GM15510 (cell line): Measurements from ENCODE around the gene FRY.

Experiments
- POLR2A ChIP-seq: IDR thresholded peaks from 3 replicates; pipeline ENCODE4 v1.6.1; 2011; ENCODE audit warnings: borderline replicate concordance; ENCODE audit not compliant: insufficient read length; ENCODE audit errors: extremely low read depth

Gene FRY

DNA sequence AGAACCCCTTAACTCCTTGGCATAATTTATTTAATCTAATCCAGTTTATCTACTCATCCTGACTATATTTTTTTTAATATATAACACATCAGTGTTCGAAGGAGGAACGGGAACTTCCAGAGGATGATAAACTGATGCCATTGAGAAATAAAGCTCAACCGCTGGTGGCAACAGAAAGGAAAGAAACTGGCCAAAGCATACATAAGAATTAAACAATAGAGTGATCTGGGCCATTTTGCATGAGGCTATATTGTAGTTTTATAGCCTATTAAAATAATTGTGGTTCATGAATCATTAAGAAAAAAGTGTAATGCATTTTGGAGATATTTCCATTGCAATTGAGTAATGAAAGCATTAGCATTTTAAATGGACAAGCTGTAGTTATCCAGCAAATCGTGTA lies 94.2 kb downstream of the FRY start:
- no peak for TF ChIP-seq POLR2A

DNA sequence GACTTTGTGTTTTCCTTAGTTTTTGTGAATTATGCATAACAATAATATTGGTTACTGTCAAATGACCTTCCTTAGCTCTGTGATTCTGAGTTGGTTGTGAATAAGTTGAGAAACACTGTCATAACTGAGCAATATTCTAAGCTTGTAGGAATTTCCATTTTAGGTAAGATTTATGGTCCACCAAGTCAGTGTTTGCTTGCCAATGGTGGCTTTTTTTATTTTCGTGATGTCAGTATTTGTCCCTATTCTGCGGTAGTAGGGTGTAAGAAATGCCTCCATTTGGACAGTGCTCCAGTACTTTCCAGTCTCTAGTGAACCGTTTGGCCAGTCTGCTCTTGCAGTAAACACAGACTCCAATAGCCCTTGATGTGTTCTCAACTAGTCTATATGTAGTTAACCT lies 94.7 kb downstream of the FRY start:
- TF ChIP-seq POLR2A = no peak

DNA sequence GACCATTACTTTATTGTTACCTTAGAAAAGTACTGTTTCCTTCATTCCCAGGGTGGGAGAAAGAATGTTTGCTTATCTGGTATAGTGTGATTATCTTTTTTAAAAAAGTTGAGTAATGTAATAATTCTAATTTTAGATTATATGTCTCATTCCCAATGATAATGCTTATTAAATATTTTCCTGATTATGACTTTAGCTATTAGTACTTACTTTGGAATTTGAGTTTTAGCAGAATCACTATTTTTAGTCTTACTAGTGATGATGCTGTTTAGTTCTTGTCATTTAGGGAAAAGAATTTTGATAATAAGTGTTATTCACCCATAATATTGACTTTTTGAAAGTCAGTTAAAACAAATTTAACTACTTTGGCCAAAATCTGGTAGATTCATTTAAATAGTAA lies 95.2 kb downstream of the FRY start:
- TF ChIP-seq POLR2A = no peak

DNA sequence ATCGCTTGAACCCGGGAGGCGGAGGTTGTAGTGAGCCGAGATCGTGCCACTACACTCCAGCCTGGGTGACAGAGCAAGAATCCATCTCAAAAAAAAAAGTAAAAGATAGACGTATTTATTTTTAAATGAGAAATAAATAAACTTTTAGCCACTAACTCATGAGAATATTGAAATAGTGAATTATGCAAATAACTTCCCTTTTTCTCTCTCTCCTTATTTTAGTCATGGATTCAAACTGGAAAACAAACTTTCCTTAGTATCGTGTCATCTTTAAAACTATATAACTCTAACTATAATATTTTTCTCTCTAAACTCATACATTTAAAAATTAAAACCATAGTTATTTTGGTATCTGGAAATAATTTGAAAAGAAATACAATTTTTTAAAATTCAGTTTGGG lies 96.1 kb downstream of the FRY start:
- no peak for TF ChIP-seq POLR2A

DNA sequence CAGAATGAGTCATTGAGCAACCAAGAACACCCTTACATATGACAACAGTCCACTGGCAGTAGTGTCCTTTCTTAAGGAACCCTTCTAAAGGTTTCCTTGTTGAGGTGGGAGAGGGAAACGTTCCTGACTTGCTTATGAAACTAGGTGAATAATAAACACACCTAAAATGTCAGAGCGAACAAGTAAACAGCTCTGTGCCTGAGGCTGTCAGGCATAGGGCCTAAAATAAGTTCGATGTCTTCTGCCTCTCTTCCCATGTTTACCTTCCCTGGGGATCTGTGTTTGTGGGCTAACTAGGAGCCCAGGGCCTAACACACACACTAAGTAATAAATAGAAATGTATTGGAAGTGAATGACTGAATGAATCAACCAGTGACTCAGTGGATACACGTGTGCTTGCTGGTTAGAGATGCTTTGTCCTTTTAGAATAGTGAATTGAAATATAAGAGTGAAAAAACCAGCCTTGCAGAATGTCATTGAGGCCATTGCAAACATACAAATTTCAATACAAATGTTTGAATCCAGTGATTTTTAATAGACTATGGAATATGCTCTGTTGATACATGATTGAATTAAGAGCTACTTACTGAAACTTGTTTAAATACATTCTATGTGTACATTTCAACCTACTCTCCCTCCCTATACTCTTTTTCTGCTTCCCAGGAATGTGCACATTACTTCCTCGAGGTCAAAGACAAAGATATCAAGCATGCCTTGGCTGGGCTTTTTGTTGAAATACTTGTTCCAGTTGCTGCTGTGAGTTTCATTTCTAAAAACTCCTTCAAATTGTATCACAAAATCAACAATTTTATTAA lies 102.9 kb downstream of the FRY start:
- no peak for TF ChIP-seq POLR2A

DNA sequence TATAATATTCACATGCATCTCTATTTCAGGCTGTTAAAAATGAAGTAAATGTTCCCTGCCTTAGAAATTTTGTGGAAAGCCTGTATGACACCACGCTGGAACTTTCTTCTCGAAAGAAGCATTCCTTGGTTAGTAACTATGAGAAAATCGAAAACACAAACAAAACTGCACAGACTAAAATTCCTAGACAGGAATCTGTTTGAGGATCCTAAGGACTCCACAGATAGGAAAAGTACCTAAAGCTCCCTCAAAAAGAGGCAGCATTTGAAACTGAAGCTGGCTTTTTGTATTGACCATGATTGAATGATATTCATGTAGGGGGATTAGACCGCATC lies 103.4 kb downstream of the FRY start:
- TF ChIP-seq POLR2A = no peak

DNA sequence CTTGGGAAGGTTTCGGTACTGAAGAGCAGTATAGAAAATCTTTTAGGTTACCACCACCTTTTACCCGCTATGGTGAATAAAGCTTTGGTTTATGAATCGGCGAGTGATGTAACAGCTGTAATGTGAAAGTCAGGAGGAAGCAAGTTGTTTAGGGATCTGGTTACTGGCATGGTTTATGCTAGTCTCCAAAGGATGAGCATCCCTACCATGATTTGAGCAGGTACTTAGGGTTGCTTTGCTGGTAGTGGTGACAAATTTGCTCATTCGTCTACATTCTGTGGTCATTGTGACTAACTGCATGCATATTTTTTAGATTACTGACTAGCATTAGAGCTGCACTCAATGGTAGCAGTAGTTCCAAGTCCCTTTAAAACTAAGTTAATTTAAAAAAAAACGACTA lies 104.1 kb downstream of the FRY start:
- TF ChIP-seq POLR2A = no peak

DNA sequence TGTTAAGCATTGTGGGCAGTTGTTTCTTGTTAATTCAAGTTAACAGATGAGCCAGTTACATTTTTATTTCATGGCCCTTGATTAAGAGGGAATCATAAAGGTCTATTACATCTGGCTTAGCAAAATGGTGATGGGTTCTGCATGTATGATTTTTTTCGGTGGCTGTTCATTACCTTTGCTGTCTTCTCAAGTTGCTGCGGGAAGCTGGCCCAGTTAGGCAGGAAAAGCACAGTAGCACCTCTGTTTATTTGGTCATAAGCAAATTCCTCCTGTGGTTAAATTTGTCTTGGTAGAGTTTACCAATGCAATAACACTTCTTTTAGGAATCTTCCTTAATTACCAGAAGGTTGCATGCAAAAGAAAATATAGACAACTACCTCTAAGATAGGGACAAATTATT lies 104.5 kb downstream of the FRY start:
- TF ChIP-seq POLR2A = no peak

DNA sequence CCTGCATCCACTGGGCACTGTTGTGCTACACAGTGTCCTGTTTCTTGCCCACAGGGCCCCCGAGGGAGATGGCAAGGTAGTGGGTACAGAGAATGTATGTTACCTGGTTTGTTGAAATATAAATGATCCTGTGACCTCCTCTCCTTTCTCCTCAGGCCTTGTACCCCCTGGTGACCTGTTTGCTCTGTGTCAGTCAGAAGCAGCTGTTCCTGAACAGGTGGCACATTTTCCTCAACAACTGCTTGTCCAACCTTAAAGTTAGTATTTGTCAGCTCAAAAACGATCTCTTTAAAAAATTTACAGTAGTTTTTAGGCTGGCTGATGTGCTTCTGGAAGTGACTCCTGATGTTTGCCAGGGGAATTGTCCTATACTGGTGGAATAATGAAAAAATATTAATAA lies 105.1 kb downstream of the FRY start:
- TF ChIP-seq POLR2A = no peak

DNA sequence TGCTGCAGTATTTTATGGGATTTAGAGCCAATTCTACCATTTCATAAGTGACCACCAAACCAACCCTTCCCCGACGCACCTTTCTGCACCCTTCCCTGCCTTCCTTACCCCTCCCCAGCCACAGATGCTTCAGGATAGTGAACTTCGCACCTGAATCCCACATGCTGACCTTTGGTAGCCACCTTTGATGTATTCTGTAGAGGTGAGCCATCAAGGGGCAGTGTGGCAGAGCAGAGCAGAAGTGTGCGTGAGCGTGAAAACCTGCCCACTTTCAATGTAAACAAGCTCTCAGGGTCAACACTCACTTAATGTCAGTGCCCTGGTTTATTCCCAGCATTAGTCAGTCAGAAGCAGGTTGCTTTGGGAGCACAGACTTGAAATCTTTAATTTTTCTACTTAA lies 107.7 kb downstream of the FRY start:
- TF ChIP-seq POLR2A = no peak

DNA sequence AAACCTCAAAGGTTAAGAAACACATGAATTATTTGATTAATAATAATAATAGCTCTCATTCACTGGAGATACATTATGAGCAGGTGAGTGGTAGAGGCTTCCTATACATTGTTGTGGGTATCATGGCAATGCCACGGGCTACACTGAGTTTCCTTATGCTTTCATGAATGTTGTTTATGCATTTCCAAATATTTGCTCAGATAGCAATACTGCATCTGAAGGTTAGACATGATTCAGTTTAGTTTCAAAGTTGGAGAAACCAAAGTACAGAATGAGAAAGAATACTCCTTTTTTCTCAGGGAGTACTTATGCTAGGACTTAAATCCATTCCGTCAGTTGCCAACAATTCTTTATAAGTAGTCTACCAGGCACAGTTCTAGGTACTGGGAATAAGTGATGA lies 108.5 kb downstream of the FRY start:
- TF ChIP-seq POLR2A = no peak

DNA sequence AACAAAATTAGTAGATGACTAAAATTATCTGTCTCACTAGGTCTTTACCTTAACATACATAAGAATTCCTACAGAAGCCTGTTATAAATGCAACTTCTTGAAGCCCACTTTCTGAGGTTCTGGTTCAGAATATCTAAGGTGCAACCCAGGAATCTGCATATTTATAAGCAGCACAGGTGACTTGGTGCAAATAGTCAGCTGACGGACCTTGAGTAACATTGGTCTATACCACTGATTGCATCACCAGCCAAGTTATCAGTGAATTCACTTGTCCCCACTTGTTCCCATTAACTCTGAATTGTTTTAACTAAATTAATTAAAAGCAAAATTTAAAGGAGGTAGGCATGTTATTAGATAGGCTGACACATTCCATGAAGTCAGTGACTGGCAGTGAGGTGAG lies 109.9 kb downstream of the FRY start:
- no peak for TF ChIP-seq POLR2A

DNA sequence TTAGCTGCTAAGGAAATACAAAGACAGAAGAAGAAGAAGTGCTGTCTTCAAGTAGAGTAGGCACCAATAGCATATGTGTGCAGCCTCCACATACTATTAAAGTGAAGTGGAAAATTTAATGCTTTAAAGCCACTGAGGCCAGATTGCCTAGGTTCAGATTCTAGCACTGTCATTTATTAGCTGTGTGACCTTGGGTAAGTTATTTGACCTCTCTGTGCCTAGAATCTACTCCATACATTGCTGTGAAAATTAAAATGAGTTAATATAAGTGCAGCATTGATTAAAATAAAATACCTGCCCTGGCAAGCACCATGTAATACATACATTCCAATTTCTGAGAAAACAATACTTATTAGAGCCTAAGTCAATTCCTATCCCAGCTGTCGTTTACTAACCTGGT lies 110.5 kb downstream of the FRY start:
- no peak for TF ChIP-seq POLR2A

DNA sequence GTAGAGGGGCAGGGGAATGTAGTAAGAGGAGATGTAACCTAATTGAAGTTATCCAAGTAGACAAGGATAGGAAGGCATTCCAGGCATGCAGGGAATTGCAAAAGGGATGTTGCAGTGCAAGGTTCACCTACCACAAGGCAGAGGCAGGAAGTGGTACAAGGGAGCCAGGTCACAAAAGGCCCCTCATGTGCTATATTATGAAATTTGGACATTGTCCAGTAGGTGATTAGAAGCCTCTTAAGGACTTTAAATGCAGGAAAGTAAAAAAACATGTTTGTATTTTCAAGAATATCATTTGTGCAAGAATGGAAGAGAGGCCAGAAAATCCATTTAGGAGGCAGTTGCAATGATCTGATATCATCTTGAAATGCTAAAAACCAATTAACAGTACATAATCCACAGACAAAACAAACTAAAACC lies 111.4 kb downstream of the FRY start:
- TF ChIP-seq POLR2A = no peak

DNA sequence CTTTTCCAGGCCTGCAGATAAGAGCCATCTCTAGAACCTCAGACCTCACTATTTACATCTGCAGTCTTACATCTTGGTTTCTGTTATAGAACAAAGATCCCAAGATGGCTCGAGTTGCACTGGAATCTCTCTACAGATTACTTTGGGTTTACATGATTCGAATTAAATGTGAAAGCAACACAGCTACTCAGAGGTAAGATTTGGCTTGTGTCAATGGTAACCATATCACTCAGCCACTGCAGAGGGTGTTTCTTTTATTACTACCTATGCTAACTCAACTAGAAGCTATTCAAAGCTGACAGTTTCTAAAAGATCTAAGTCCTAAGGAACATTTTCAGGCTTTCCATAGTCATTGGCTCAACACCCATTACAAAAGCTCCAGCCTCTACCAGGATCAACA lies 115.6 kb downstream of the FRY start:
- TF ChIP-seq POLR2A = no peak

DNA sequence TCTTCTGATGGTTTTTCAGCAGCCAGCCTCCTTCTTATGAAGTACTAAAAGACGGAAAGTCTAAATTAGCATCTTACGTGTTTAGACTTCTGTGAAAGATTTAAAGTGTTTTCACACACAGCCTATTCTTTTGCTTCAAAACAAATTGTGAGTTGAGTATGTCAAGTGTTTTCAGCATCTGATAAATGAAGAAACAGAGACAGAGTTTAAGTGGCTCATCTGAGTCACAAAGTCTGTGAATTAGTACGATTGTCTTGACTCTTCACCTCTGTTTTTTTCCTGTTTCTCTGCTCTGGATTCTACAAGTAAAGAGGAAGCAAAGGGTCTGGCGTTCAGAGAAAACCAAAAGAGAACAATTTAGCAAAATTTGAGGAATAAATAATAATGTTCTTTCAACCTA lies 116.4 kb downstream of the FRY start:
- no peak for TF ChIP-seq POLR2A

DNA sequence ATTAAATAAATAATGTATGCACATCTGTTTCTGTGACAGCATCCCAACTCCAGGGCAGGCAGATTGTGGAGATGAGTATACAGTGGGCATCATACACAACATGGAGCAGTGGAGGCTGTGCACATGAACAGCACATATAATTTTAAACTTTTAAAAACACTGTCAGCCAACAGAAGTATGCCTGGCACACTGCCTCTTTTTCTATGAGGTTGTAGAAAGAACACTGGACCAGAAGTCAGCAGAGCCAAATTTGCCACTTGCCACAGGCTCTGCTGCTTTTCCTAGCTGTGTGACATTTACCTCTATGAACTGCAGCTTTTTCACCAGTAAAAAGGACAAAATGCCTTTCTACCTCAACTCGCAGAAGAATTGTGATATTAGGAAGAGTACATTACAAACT lies 118.7 kb downstream of the FRY start:
- TF ChIP-seq POLR2A = no peak

DNA sequence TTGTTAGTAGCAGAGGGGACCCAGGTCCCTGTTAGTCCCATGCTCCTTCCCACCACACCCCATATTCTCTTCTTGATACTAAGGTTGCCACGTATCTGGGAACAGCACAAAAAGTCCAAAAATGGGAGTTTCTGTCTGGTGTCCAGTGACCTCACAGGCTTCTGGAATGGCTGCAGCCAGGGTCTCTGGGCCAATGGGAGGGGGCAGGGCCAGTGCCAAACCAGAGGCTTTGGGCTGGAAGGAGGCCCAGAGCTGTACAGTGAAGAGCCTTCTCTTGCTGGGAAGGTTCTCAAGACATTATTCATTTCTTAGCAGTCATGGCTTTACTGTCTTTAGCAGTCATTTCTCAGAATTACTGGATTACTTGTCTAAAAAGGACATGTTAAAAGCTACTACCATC lies 119.2 kb downstream of the FRY start:
- no peak for TF ChIP-seq POLR2A

DNA sequence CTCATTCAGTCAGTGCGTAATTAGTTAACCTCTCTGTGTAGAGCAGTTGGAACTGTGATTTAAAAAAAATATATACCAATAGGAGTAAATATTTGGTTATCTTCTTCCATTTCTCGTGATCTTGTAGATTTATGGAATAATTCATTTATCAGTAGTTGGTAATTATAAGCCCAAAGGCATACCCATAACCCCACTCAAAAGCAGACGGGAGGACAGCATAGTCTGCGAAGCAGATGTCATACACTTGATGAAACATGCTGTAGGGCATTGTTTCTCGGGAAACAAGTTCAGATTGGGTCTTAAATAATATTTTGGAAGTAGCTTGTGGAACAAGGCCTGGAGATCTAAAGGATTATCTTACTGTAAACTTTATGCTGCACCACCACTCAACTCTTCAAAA lies 119.7 kb downstream of the FRY start:
- no peak for TF ChIP-seq POLR2A
